Lower lobe of right lung (tissue), 2 donors: ENCODE measurements around the gene ZBTB45. TPM values are rescaled to one million over a fixed set of nuclear protein-coding genes. Genes with fewer than 3 reads are reported as not detected.

Experiments used
- ATAC-seq, 2 donors: fragments of 200-7000 bp; cut with Tn5 transposase; one replicate each; pipeline ENCODE4 v1.9.1; 2020 to 2022; ENCODE audit warnings: mild to moderate bottlenecking in 2 of 2, moderate library complexity in 2 of 2
- DNase-seq: peaks from one replicate; pipeline ENCODE4 v3.0.0-alpha.2; 2020
- H3K27ac ChIP-seq: fragments of 200-600 bp; one replicate; pipeline ENCODE4 v1.8.0; 2022
- H3K27me3 ChIP-seq: fragments of 200-600 bp; one replicate; pipeline ENCODE4 v1.8.0; 2022; ENCODE audit warnings: low read depth
- H3K36me3 ChIP-seq: fragments of 200-600 bp; one replicate; pipeline ENCODE4 v1.8.0; 2022; ENCODE audit warnings: mild to moderate bottlenecking
- H3K4me1 ChIP-seq: fragments of 200-600 bp; one replicate; pipeline ENCODE4 v1.8.0; 2022
- H3K4me3 ChIP-seq: fragments of 200-600 bp; one replicate; pipeline ENCODE4 v1.8.0; 2022; ENCODE audit warnings: mild to moderate bottlenecking
- H3K9me3 ChIP-seq: fragments of 200-600 bp; one replicate; pipeline ENCODE4 v1.8.0; 2022
- CTCF ChIP-seq: fragments of 200-600 bp; IDR thresholded peaks from one replicate; pipeline ENCODE4 v1.8.0; 2022; ENCODE audit warnings: antibody characterized with exemption, mild to moderate bottlenecking
- intact Hi-C: fragments of 100-400 bp; cut with DNase I; formaldehyde crosslinking; loops from one replicate; pipeline ENCODE4 v1.11.0; 2022
- total RNA-seq: library from RNA; stranded (reverse); fragmentation: NEBNext Ultra II Directional; extraction: Animal tissue kit (Norgen Biotek cat#: 25700); gene quantifications from one replicate; pipeline ENCODE4 v1.2.1, GENCODE V29; 2021
- donor health status: DM: no; HTN: yes; CAD: no; lungs with severe emphysema.

The ZBTB45 gene
- total RNA-seq, 1 donor from 2014 or later: 14.1 TPM

- H3K27ac ChIP-seq: no peak overlapping the region
- no peak for ATAC-seq
- H3K9me3 ChIP-seq: no peaks in the 10 kb centered on the region
- no peak for TF ChIP-seq CTCF
- intact Hi-C loops: no loop called here
- H3K4me1 ChIP-seq: peaks cover 50% of the 10 kb centered on the region
- no peak for DNase-seq
- peaks cover 20% of the 10 kb centered on the region for H3K36me3 ChIP-seq
- H3K27me3 ChIP-seq: no peaks in the 10 kb centered on the region
- no peak overlapping the region for H3K4me3 ChIP-seq
Observed at GRCh38 chr19:58516246-58516836, 3.3 kb downstream of the ZBTB45 start.

DNA sequence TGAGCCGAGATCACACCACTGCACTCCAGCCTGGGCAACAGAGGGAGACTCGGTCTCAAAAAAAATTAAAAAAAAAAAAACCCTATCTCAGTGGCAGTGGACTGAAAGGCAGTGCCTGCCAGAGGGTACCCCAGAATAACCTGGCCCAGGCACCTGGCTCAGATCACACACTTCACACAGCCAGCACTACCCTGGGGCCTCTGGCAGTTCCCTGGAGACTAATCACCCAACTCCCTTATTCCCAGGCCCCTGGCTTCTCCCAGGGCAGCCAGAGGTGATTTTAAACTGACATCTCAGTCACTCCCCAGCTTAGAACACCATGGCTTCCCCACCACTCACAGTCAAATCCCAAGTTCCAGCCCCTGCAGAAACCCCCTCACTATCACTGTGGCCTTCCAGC, 4.4 kb downstream of the ZBTB45 start:
- H3K4me1 ChIP-seq: peaks cover 45% of the 10 kb centered on the region
- no peak for ATAC-seq
- intact Hi-C loops: no loop called here

GRCh38 chr19:58514564-58515022, 5.0 kb downstream of the ZBTB45 start:
- H3K4me1 ChIP-seq: peaks cover 43% of the 10 kb centered on the region
- intact Hi-C loops: no loop called here
- peak overlapping the region; percentile 71 for H3K27ac ChIP-seq
- no peaks in the 10 kb centered on the region for H3K27me3 ChIP-seq
- no peaks in the 10 kb centered on the region for H3K9me3 ChIP-seq
- H3K36me3 ChIP-seq: peaks cover 20% of the 10 kb centered on the region
- H3K4me3 ChIP-seq: peak overlapping the region; percentile 52
- no peak for TF ChIP-seq CTCF
- ATAC-seq: no peak
- DNase-seq: no peak

More for the DNA sequence above, 4.4 kb downstream of the ZBTB45 start:
- no peak for DNase-seq
- Histone ChIP-seq H3K4me3 (no peak overlapping the region), H3K36me3 (peaks cover 20% of the 10 kb centered on the region), H3K27me3 (no peaks in the 10 kb centered on the region), H3K9me3 (no peaks in the 10 kb centered on the region), H3K27ac (no peak overlapping the region)
- TF ChIP-seq CTCF: no peak

DNA sequence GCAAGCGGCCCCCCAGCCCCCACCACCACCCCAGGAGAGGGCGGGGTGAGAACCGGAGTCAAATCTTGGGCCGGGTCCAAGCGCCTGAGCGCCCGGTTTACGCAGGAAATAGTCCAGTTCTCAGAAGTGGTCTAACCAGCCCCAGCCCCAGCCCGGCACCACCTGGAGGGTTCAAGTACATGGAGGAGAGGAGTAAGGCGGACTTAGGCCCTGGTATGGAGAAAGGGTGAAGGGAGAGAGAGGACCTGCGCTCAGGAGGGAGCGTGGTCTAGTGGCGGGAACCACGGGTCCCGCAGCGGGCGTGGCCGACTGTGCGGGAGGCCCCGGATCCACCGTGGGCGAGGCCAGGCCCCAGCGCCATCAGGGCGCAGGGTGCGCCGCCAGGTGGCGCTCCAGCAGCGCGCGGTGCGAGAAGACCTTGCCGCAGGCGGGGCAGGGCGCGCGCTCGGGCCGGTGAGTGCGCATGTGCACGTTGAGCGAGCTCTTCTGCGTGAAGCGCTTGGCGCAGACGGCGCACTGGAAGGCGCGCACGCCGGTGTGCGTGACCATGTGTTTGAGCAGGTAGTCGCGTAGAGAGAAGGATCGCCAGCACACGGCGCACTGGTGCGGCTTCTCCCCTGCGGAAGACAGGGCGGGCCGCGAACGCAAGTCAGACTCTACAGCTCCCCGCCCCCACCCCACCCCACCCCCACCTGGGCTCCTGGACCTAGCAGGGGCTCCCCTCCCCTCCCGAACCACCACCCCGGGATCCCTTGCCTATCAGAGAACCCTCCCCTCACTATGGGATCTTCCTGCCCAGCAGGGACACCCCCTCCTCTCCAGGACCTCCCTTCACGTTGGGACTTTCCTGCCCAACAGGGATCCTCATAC, 5.7 kb downstream of the ZBTB45 start:
- ATAC-seq (peak; percentile 95), DNase-seq (peak; percentile 96)
- peak overlapping the region; percentile 71 for H3K27ac ChIP-seq
- peaks cover 20% of the 10 kb centered on the region for H3K36me3 ChIP-seq
- peaks cover 43% of the 10 kb centered on the region for H3K4me1 ChIP-seq
- H3K4me3 ChIP-seq: peak overlapping the region; percentile 52
- TF ChIP-seq CTCF: peak; percentile 97
- H3K27me3 ChIP-seq: no peaks in the 10 kb centered on the region
- no peaks in the 10 kb centered on the region for H3K9me3 ChIP-seq
- intact Hi-C loops: no loop called here

DNA sequence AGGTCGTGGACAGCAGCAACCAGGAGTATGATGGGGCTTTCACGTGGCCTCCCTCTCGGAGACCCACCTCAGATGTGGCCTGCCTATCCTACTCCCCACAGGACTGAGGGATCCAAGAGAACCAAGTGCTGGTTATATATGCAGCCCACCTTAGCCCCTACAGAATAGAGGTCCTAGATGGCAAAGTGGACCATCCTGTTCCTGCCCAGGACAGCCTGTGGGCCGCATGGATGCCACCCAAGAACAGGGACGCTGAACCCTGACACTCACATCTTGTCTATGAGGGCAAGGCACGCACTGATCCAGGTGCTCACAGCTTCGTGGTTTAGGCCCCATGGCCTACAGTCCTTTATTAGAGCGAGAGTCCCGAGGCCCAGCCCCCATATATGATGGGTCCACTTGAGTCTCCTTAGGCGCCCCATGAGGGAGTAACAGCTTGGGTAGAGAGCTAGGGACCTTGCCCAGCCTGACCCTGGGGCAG, 6.4 kb downstream of the ZBTB45 start:
- ATAC-seq (no peak), DNase-seq (no peak)
- peaks cover 38% of the 10 kb centered on the region for H3K4me1 ChIP-seq
- intact Hi-C loops: no loop called here
- peaks cover 20% of the 10 kb centered on the region for H3K36me3 ChIP-seq
- H3K27ac ChIP-seq: peak overlapping the region; percentile 71
- TF ChIP-seq CTCF: no peak
- H3K4me3 ChIP-seq: peak overlapping the region; percentile 52
- no peaks in the 10 kb centered on the region for H3K9me3 ChIP-seq
- H3K27me3 ChIP-seq: no peaks in the 10 kb centered on the region
